ENCODE results near the gene FREM1. TPM values are rescaled to one million over a fixed set of nuclear protein-coding genes. Genes with fewer than 3 reads are reported as not detected.

The FREM1 gene
- total and polyA plus RNA-seq, 2 of the 4 experiments (the other 2 are of a cell fraction), result under 0.01 TPM; not detected in 1

- Histone ChIP-seq H3K14ac (replicated peaks; ENCODE audit: low read depth, low read length) (peak overlapping the region; percentile 58), H3K27ac (ENCODE audit: insufficient read depth, low read length) (no peak overlapping the region; the same call in 1 of the 2 replicates), H3K36me3 (ENCODE audit: control insufficient read depth, insufficient read depth, low read length) (peaks cover 1% of the 10 kb centered on the region), H3K18ac (ENCODE audit: low read depth, low read length) (no peak overlapping the region), H3K23ac (ENCODE audit: low read depth, low read length) (peak overlapping the region; percentile 88; the same call in 1 of the 2 replicates), H3K9me3 (ENCODE audit: control insufficient read depth, insufficient read depth, low read length) (no peaks in the 10 kb centered on the region), H2BK15ac (ENCODE audit: low read depth, low read length) (no peak overlapping the region), H2AFZ (replicated peaks; ENCODE audit: low read length, poor library complexity) (peak overlapping the region; percentile 95), H2AK5ac (ENCODE audit: low read depth, low read length) (no peak overlapping the region), H3K9ac (ENCODE audit: low read depth, low read length) (peak overlapping the region; percentile 66), H4K8ac (ENCODE audit: low read depth in 2 of 2, low read length in 2 of 2) (peak overlapping the region in 1 of 2 experiments; percentile 55; a peak in 2 of 4 replicates), H2BK120ac (ENCODE audit: low read depth, low read length) (no peak overlapping the region), H3K9me1 (ENCODE audit: insufficient read depth, low read length) (no peaks in the 10 kb centered on the region), H4K20me1 (ENCODE audit: insufficient read depth, low read length) (no peaks in the 10 kb centered on the region), H3K4me1 (ENCODE audit: control insufficient read depth, insufficient read depth, low read length) (0 out of 2 replicates have a peak, but pooled peaks cover 2% of the 10 kb centered on the region), H2BK20ac (ENCODE audit: low read depth, low read length) (no peak overlapping the region), H3K4me2 (ENCODE audit: low read depth, low read length) (peak overlapping the region; percentile 92), H3K4ac (ENCODE audit: low read depth, low read length) (peak overlapping the region; percentile 34; the same call in 1 of the 2 replicates), H4K5ac (ENCODE audit: low read depth, low read length) (no peak overlapping the region), H2BK5ac (ENCODE audit: low read depth, low read length, poor library complexity, severe bottlenecking) (no peak overlapping the region), H3K4me3 (ENCODE audit: insufficient read depth, low read depth, low read length) (peak overlapping the region; percentile 82), H3K56ac (ENCODE audit: extremely low read depth, insufficient read depth, low read length) (0 out of 2 replicates have a peak overlapping the region, but pooled peaks have one; percentile 46), H2AK9ac (replicated peaks; ENCODE audit: low read depth, low read length, poor library complexity) (peak overlapping the region; percentile 70), H4K91ac (ENCODE audit: insufficient read depth, low read depth, low read length) (no peak overlapping the region), H3K79me1 (ENCODE audit: low read depth in 1 of 2, low read length in 2 of 2) (peaks cover 5 to 10% of the 10 kb centered on the region in 2 experiments; a peak in 3 of 4 replicates), H3K27me3 (ENCODE audit: control insufficient read depth, insufficient read depth, low read length) (peaks cover 3% of the 10 kb centered on the region; the same call in 1 of the 2 replicates)
- no TSS peak for BruUV-seq (replicated peaks)
- intact Hi-C loops (cut with micrococcal nuclease), result no loop called here
- dilution Hi-C loops (cut with HindIII; ENCODE audit: low sequenced_read_pairs, unreplicated experiment), result no loop called here
- TF ChIP-seq CHD1 (IDR thresholded peaks at IDR 0.05; ENCODE audit: low read depth, low read length), result no peak
- no peak for TF ChIP-seq MXI1 (IDR thresholded peaks at IDR 0.05; ENCODE audit: borderline replicate concordance, low read depth, low read length)
- TF ChIP-seq RFX5 (IDR thresholded peaks at IDR 0.05; ENCODE audit: low read depth, low read length), result no peak
- no peak for TF ChIP-seq SMC3 (IDR thresholded peaks at IDR 0.05; ENCODE audit: low read depth, low read length)
- no peak for TF ChIP-seq USF2 (IDR thresholded peaks at IDR 0.05; ENCODE audit: low read depth, low read length)
- DNase-seq (peak; percentile 1), ATAC-seq (ENCODE audit: low read depth) (peak; percentile 60)
- POLR2A ChIA-PET (ENCODE audit: unreplicated experiment), result no interaction called here
- no CpG with 5 or more reads among the region's 35 CpGs for WGBS, 2 experiments (ENCODE audit: extremely low coverage in 2 of 2, insufficient read length in 1 of 2)
- in situ Hi-C loops (cut with MboI; ENCODE audit: low sequenced_read_pairs), result no loop called here
- CTCF ChIA-PET, result interaction anchor here (0.5 to 1.1 kb wide), 4 partner anchors 18 to 1313 kb away, joined by 3 read pairs; no protein-coding TSS in a partner anchor
Observed at GRCh38 chr9:14692470-14693250, 217.6 kb downstream of the FREM1 start.

All from IMR-90 (cell line).